Upper lobe of left lung (tissue), 4 donors: Measurements from ENCODE around the gene TOM1L2.

Source experiments
- CTCF ChIP-seq, 6 experiments: fragments of 450-650 bp in 4 of 6; fragments of 200-600 bp in 2 of 6; sonication (generic) in 2 of 6; IDR thresholded peaks; one replicate each; pipeline ENCODE4 v1.5.1; 2016 to 2019; ENCODE audit warnings: antibody characterized with exemption in 6 of 6
- EP300 ChIP-seq, 4 donors: sonication (generic); formaldehyde crosslinking; IDR thresholded peaks; one replicate each; pipeline ENCODE4 v1.5.1; 2017; ENCODE audit warnings: antibody characterized with exemption in 4 of 4, control low read depth in 2 of 4
- POLR2A ChIP-seq, 4 donors: fragments of 450-650 bp; IDR thresholded peaks; one replicate each; pipeline ENCODE4 v1.5.1; 2016 to 2017; ENCODE audit warnings: antibody characterized with exemption in 4 of 4, mild to moderate bottlenecking in 2 of 4
- POLR2AphosphoS5 ChIP-seq, 2 donors: sonication (generic); formaldehyde crosslinking; IDR thresholded peaks; one replicate each; pipeline ENCODE4 v1.5.1; 2017; ENCODE audit warnings: antibody characterized with exemption in 2 of 2

DNA sequence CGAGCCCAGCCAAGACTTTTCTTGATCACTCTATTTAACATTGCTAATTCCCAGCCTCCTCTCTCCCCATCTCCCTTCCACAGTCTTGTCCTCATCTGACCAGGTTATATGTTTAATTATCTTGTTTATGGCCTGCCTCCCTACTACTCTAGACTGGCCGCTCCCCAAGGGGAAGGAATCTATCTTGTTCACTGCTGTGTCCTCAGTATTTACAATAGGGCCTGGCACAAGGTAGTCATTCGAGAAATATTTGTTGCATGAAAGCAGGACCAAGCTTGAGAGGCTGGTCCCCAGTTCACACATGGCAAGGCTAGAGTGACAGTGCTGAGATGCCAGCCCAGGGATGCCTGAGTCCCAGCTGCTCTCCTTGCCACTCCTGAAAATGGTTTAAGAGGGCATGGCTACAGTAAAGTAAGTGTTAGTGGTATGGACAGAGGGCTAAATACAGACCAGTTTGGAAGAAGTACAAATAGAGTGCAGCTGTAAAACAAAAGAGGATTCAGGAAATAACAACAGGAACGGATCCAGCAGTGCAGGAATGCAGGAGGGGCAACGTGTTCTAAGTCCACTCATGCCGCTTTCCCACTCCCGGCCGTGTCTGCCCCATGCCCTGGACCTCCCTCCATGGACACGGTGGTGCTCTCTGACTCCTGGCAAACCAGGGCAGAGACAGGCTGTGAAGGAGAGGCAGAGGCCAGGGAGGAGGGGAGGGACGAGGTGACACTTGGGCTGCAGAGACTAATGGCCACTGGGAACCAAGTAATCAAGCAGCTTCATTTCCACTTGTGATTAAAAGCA is 65.6 kb downstream of the TOM1L2 start:
- TF ChIP-seq CTCF (IDR thresholded peaks at IDR 0.05) (no peak), POLR2A (IDR thresholded peaks at IDR 0.05) (no peak), POLR2AphosphoS5 (IDR thresholded peaks at IDR 0.05) (no peak), EP300 (IDR thresholded peaks at IDR 0.05) (no peak)
